ENCODE data around the gene HSPB1.

HSPB1 gene

GRCh38 chr7:76291351-76292212 lies 10.9 kb upstream of the HSPB1 start (continued):
- TF ChIP-seq ZNF549 (tag by site-specific recombination; IDR thresholded peaks at IDR 0.05) (no peak), PRDM4 (tag by site-specific recombination; IDR thresholded peaks at IDR 0.05) (no peak), ZNF146 (tag by site-specific recombination; IDR thresholded peaks at IDR 0.05) (no peak), ZNF2 (tag by site-specific recombination; IDR thresholded peaks at IDR 0.05) (no peak), ZNF133 (tag by site-specific recombination; IDR thresholded peaks at IDR 0.05) (no peak), ZNF114 (tag by site-specific recombination; IDR thresholded peaks at IDR 0.05) (no peak), ZNF354C (tag by site-specific recombination; IDR thresholded peaks at IDR 0.05; ENCODE audit: borderline replicate concordance, low read depth) (no peak), ZNF560 (tag by site-specific recombination; IDR thresholded peaks at IDR 0.05; ENCODE audit: borderline replicate concordance) (no peak), ZNF48 (tag by site-specific recombination; IDR thresholded peaks at IDR 0.05) (no peak), KLF17 (tag by site-specific recombination; IDR thresholded peaks at IDR 0.05) (peak; percentile 66; the same call in 1 of the 2 replicates), ZNF221 (tag by site-specific recombination; IDR thresholded peaks at IDR 0.05; ENCODE audit: borderline replicate concordance) (no peak), PATZ1 (tag by site-specific recombination; IDR thresholded peaks at IDR 0.05) (peak; percentile 72), ZBTB21 (tag by site-specific recombination; IDR thresholded peaks at IDR 0.05) (peak; percentile 51; the same call in 1 of the 2 replicates), ZNF341 (tag by site-specific recombination; IDR thresholded peaks at IDR 0.05; ENCODE audit: low read depth) (no peak), ZEB2 (tag by site-specific recombination; IDR thresholded peaks at IDR 0.05) (peak; percentile 67), GLIS2 (tag by site-specific recombination; IDR thresholded peaks at IDR 0.05) (peak; percentile 31), ZFP37 (tag by site-specific recombination; IDR thresholded peaks at IDR 0.05) (peak; percentile 60; the same call in 1 of the 2 replicates), ZNF239 (tag by site-specific recombination; IDR thresholded peaks at IDR 0.05) (no peak), ZNF785 (tag by site-specific recombination; IDR thresholded peaks at IDR 0.05) (no peak), CTCF (tag by site-specific recombination; IDR thresholded peaks at IDR 0.05) (peak; percentile 80), ZNF837 (tag by site-specific recombination; IDR thresholded peaks at IDR 0.05) (no peak), ZNF302 (tag by site-specific recombination; IDR thresholded peaks at IDR 0.05; ENCODE audit: low read depth) (no peak), BCL11A (tag by site-specific recombination; IDR thresholded peaks at IDR 0.05; ENCODE audit: low read depth) (0 out of 2 replicates have a peak, but pooled peaks have one; percentile 43), ZNF670 (tag by site-specific recombination; IDR thresholded peaks at IDR 0.05; ENCODE audit: low read depth) (no peak), ZNF362 (tag by site-specific recombination; IDR thresholded peaks at IDR 0.05) (no peak), ZNF660 (tag by site-specific recombination; IDR thresholded peaks at IDR 0.05) (peak; percentile 83), PRDM1 (tag by site-specific recombination; IDR thresholded peaks at IDR 0.05) (no peak), ZNF19 (tag by site-specific recombination; IDR thresholded peaks at IDR 0.05; ENCODE audit: low read depth) (no peak), ZFP69B (tag by site-specific recombination; IDR thresholded peaks at IDR 0.05) (peak; percentile 66; the same call in 1 of the 2 replicates), ZBTB26 (tag by site-specific recombination; optimal IDR thresholded peaks at IDR 0.05) (peak; percentile 18), GLIS1 (tag by site-specific recombination; IDR thresholded peaks at IDR 0.05) (peak; percentile 94)
